NCI-H2196 (cell line): ENCODE data around the gene TRPC5OS.

Source experiments
- DNase-seq: peaks from one replicate; lab custom pipeline; 2025; ENCODE audit not compliant: unreplicated experiment; lab: John Stamatoyannopoulos, UW

TRPC5OS gene

DNA sequence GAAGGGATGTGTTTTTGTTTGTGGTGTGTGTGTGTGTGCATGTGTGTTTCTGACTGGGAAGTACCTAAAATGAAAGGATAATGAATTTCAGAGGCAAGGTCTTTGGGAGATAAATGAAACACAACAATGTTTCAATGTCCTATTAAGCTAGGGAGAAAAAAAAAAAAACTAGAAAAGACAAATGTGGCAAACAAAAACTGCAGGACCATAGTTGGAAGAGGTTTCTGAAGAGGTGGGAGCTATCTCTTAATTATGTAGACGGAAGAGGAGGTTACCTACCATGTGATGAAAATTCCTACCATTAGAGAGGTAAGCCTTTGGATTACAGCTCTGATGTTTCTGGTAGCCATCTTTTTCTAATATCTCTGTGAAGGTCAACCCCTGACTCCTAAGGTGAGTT, at the start of gene TRPC5OS:
TSS of gene TRPC5OS (plus strand) at position 301 of the 400 bp plus-strand sequence. CDS start 25,669 bp downstream, outside the sequence.
- DNase-seq, result no peak

DNA sequence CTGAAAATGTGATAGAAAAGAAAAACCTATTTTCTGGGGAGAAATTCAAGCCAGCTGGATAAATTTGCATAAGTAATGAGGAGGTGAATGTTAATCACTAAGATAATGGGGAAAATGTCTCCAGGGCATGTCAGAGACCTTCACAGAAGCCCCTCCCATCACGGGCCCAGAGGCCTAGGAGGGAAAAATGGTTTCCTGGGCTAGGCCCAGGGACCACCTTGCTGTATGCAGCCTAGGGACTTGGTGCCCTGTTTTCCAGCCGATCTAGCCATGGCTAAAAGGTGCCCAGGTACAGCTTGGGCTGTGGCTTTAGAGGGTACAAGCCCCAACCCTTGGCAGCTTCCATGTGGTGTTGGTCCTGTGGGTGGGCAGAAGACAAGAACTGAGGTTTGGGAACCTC, 46.6 kb upstream of the TRPC5OS start:
- no peak for DNase-seq

DNA sequence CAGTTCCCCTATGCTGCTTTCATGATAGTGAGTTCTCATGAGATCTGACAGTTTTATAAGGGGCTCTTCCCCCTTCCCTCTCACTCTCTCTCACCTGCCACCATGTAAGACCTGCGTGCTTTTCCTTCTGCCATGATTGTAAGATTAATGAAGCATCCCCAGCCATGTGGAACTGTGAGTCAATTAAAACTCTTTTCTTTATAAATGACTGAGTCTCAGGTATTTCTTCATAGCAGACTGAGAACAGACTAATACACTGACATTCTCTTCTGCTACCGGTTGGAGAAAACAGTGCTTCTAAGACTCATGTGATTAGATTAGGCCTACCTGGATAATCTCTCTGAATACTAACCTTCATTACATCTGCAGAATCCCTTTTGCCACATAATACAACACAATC, 45.4 kb upstream of the TRPC5OS start:
- DNase-seq, result no peak

DNA sequence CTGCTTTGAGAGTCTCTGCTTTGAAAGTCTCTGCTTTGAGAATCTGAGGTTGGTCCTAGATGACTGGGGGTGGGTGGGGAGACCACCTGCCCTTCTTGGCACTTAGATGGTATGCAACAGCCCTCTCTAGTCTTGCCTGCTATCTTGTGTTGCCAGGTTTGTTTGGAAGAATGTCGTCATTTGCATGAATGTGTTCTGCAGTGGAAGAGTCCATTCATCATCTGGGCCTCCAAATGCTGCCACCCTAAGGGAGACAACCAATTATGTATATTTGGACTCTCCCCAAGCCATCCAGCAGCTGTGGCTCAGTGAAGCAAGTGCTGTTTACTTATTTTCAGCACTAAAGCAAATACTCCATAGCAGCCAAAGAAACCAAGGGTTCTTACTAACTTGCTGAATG, 44.6 kb upstream of the TRPC5OS start:
- DNase-seq, result peak; percentile 12

DNA sequence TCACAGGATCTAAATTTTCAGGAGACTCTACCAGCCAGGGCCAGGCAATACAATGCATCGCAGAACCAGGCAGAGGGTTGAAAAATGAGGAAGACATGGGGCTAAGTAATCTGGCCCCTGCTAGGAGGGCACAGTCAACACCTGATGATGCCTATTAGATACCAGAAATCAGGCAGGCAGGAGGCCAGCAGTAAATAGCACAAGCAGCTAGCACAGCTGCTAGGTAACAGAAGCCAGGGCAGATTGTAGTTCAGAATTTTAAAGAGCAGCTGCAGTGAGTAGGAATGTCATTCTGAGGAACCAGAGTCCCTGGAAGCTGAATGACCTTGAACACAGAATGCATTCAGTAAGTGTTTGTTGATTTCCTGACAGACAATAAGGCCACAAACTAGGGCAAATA, 38.8 kb upstream of the TRPC5OS start:
- DNase-seq, result peak; percentile 9

DNA sequence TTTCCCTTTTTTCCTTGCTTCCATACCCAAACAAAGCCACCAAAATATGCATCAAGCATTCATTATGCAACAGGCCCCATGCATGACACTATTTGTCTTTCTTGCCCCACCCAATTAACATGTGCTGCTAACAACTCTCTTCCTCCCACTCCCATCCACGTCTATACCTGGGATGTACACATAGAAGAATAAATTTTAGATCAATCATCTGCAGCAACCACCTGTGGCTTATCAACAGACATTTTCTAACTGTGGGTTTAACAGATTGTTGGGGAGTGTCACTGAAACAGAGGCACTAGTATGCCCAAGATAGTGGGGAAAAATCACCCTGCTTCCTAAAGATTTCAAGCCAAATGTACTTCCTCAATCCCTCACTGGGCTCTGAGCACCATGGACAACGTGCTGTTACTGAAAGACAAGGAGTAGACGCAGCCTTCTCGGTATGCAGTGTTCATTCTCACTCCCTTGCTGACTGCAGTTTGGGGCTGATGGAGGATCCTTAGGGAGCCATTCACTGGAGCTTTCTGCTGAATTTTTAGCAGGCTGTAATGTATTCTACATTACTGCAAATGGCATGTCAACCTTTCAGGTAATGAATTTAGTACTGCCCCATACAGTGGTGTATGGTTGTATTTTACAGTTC, 28.4 kb upstream of the TRPC5OS start:
- no peak for DNase-seq

DNA sequence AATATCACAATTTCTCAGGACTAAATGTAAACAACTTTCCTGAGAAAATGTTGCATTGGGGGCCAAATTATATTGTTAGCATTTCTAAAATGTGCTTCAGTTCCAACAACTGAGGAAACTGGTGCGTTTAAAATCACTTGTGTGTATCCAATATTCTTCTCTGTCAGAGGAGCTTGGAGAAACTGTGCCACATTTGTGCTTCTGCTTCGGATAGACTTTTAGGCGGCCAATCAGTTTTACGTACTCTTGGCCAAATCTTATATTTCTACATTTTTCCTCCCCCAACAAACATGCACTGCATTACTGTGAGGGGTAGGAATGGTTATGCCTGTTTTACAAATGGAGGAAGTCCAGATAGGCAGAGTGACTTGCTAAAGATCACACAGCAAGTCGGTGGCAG, 27.4 kb upstream of the TRPC5OS start:
- no peak for DNase-seq

DNA sequence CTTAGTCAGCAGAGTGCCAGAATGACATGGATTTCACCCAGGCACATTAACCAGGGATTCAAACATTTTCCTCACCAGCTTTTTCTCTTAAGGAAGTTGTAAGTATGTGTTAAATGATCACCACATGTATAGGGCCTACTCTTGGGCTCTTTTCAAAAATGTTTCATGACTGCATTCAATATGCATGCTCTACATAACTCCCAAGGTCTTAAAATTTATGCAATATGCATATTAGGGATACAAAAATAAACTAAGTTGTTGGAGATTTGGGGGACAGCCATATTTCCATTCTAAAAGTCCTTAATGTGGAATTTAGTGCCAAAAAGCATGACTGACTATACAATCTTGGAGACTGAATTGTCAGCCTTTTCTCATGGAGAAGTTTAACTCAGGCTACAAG, 25.0 kb upstream of the TRPC5OS start:
- no peak for DNase-seq

DNA sequence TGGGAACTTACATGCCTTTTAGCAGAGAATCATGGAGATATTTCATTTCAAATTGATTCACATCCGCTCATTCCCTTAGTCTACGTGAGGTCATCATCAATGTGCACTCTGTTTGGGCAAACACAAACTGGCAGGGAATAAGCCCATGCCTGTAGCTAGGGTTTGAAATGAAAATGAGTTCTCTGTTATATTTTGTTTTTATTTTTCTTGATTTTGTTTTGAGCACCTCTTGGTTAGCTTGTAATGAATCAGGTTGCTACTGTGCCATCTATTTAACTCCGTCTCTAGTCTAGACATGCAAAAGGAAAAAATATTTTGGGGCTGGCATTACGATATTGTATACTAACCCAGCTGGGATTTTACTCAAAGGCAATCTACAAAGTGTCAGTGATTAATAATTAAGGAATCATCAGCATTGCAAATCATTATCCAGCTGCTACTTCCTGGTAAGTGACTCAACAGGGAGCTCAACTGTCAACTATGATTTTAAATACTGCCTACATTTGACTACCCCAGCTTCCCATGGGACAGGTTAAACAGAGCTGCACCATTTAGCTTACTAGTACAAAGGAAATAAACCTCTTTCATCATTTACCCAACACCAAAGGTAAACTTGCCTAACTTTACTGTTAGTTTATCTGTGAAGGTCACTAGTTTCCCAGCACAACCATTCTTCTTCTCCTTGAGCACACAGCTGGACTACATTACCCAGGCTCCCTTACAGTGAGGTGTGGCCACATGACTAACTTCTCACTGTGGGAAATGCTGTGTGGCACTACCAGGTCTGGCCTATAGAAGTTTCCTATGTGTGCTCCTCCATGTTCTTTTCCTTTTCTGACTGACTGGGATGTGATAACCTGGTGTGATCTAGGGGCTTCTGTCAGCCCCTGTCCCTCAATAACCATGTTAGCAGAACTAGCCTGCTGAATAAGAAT, 21.2 kb upstream of the TRPC5OS start:
- no peak for DNase-seq

DNA sequence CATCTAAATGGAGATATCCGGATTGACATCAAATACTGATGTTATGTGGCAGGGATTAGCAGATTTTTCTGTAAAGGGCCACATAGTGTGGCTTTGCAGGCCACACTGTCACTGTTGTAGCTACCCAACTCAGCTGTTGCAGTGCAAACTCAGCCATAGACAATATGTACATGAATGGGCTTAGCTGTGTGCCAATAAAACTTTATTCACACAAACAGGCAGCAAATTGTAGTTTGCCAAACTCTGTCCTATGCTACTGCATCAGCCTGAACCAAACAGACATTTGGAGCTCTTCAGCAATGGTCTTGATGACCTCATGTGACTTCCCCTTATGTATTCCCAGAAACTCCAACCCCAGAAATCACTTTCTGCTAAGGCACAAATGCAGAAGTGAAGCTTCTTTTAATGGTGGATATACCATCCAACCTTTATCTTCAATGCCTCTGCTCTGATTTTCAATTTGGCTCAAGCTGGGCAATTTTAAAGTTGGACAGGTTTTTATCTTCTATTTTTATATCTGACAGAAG, 18.4 kb upstream of the TRPC5OS start:
- DNase-seq, result no peak

DNA sequence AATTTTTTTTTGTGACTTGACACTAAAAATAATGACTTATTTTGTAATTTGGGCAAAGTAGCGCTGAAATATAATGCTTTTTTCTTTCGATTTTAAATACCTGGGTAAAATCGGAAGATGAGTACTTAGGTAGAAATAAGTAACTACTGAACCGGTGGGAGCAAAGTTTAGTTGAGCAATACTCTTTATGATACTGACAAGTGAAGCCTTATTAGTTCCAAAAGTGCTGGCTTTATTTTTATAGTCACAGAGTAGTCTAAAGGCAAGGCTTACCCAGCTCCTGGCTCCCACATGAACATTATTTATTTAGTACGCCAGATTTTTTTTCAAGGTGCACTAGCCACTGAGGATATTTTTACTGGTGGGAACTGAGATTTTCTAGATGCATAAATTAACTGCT, 14.4 kb upstream of the TRPC5OS start:
- no peak for DNase-seq

DNA sequence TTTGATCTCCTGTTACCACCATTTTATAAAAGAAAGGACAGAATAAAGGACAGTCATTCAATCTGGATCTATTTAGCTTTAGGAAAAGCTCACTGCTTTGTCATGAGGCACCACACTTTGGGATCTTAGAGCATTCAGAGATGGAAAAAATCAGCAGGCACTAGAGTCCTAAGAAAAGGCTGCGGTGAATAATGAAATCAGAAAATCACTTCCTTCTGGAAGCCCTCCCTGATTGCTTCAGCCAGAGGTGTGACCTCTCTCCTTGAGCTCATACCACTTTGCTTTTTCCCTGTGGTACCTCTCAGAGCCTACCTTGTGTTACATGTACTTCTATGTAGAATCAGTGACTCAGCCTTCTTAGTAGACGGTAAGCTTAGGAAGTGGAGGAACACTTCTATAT, 8.7 kb upstream of the TRPC5OS start:
- no peak for DNase-seq

DNA sequence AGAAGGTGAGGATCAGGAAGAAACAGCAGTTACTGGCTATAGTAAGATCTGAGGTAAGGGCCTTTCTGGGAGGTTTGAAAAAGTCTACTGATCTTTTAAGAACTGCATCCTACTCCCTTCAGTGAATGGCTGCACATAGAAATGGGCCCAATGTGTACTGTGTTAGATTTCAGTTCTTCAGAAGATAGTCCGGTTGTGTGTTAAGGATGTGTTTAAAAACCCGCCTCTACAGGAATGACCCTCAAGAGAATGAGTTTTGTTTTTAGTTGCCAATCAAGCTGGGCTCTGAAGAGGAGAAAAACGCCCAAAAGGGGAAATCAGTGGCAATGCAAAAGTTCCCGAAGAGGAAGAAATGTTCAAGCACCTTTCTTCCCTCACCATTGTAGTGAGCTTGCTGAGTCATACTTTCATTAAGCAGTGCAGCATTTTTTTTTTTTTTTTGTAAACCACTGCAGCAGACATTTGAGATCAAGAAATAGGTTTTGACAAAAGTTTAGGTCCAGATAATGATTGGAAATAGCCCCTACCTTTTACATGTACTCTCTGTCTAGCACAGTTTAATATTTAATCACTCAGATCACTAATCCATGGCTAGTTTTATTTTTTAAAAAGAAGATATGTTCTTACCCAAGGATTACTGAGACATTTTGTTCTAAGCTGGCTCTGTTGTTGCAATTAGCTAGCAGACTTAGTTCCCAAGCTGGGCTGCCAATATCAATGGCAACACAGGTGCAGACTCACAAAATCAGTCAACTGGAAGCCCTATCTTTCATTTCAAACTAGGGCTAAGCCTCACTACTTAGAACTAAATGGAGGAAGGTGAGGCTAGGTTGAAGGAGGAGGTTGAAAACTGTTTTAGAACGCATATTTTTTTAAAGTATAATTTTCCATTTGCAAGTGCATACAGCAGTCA, 7.0 kb upstream of the TRPC5OS start:
- no peak for DNase-seq

DNA sequence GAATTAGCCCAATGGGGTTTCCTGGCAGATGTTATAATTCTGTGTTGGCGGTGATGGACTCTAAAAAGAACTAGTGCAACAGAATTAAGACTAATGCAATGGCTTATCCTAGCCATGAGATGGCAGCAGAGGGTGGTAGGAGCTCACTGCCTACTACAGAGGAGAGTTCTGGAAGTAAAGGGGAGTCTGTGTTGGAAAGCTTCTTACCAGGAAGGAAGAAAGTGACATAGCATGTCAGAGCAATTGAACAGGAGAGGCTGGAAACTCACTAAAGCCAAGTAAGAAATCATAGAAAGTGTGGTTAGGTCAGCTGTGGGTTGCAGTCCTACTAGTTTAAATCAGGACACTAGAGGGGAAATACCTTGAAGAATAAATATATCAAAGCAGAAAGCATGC, 6.3 kb upstream of the TRPC5OS start:
- DNase-seq, result peak; percentile 23

DNA sequence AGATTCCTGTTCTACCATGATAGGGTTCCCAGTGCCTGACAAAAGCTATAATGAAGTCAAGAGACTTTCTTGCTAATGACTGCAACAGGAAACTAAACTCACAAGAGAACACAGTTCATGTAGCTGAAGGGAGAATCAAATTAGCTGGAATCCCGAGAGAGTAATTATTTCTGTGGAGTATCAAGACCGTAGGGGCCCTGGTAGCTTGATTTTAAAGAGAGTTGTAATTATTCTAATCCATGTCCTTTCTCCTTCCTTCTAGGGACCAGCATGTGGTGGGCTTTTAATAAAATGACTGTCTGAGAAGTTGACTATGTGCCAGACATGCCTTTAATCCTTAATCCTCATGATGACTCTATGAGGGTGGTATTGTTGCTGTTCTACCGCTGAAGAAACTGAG, 1.7 kb upstream of the TRPC5OS start:
- no peak for DNase-seq

DNA sequence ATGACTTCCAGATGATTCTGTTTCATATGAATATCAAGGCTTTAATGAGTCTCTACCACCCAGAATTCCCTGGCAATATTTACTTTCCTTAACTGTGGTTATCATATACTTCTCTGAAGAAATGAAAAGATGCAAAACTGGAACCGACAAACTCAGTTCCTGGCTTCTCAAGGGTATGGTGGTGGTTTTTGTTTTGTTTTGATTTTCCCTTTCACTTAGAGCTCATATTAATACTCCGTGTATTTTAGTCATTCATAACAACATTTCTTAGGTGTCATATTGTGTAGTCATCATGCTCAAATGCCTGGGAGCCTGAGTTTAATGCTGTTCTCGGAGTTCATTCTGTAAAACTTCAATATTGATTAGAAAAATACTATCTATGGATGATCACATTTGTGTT, 665 bp downstream of the TRPC5OS start:
- DNase-seq, result no peak

DNA sequence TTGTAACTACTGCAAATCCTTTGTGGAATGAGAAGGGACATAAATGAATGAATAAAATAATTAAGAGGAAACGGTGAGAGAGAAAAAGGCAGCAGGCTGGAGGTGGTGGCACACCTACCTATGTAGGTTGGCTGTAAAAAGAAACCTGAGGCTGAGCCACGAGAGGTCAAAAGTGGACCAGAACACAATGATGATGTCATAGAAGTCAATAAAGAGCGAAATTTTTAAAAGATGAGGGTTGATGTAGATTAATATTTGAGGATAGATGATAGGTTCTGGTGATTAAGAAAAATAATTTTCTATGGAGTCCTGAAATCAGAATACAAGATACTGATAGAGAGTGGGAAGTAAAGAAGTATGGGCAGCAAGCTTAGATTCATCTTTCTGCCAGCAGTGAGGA, 1.7 kb downstream of the TRPC5OS start:
- DNase-seq, result no peak

DNA sequence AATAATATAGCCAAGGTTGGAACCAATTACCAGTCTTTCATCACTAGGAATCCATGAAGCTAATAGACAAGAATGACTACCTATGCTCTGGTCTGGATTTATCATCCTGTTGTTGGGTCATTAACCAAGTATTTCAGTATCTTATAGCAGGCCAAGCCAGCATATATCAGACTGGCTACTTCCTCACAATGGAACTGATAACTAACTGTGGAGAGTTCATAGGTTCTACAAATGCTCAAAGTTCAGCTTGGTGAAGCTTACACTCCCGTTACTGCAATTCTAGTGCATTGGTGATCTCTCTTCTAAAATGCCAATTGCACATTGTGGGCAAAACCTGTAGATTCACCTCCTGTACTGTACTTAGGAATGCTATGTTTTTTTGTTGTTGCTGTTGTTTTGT, 4.8 kb downstream of the TRPC5OS start:
- no peak for DNase-seq

DNA sequence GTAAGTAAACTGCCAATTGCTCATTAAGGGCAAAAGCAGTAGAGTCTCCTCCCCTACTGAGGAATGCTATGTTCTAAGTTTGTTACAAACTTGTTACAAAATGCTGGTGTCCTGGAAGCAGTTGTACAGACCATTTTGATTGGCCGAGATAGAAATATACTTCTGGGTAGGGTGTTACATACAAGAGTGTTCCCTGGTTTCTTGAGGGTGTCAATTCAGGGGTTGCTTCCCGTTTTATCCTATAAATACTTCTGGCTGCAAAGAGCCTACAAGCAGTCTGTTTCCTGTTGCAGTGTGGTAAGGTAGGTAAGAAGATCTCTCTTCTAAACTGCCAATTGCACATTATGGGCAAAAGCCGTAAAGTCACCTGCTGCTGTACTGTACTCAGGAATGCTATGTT, 5.7 kb downstream of the TRPC5OS start:
- no peak for DNase-seq

DNA sequence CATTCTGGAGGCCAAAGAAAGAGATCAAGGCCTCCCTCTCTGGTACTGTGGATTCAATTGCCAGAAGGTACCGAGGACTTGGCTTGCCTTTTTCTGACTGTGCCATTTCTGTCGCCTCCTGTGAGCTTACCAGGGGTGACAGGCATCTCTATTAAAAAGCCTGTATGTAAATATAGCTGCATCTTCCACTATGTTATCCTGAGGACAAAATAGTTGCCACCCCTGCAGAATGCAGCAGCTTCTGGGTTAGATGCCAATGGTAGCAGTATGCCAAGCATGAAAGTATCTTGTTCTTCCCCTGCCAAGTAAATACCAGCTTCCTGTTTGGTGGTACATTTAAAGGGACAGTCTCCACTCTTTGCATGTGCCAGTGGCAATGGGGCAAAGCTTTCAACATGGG, 10.7 kb downstream of the TRPC5OS start:
- no peak for DNase-seq

DNA sequence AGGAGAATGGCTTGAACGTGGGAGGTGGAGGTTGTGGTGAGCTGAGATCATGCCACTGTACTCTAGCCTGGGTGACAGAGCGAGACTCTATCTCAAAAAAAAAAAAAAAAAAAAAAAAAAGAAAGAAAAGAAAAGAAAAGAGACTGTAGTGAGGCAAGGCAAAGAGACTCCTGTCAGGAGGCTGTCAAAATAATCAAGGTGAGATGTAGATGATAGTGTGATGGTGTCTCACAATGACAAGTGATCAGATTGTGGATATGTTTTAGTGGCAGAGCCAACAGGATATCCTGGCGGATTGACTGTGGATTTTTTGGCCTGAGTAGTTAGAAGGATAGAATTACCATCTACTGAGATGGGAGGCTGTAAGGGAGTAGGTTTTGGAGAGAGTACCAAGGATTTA, 12.6 kb downstream of the TRPC5OS start:
- no peak for DNase-seq
